C4-2B (cell line): ENCODE results near the gene INSYN2B.

ENCODE experiments used
- ZFX ChIP-seq: fragments of 450-650 bp; IDR thresholded peaks from 2 replicates; pipeline ENCODE4 v1.6.1; 2017
- TF ChIP-seq, protein P1 (sequence below): fragments of 450-650 bp; conservative IDR thresholded peaks from 2 replicates; pipeline ENCODE4 v1.5.1; 2017; ENCODE audit warnings: mild to moderate bottlenecking

- TF ChIP-seq, protein P1, sequence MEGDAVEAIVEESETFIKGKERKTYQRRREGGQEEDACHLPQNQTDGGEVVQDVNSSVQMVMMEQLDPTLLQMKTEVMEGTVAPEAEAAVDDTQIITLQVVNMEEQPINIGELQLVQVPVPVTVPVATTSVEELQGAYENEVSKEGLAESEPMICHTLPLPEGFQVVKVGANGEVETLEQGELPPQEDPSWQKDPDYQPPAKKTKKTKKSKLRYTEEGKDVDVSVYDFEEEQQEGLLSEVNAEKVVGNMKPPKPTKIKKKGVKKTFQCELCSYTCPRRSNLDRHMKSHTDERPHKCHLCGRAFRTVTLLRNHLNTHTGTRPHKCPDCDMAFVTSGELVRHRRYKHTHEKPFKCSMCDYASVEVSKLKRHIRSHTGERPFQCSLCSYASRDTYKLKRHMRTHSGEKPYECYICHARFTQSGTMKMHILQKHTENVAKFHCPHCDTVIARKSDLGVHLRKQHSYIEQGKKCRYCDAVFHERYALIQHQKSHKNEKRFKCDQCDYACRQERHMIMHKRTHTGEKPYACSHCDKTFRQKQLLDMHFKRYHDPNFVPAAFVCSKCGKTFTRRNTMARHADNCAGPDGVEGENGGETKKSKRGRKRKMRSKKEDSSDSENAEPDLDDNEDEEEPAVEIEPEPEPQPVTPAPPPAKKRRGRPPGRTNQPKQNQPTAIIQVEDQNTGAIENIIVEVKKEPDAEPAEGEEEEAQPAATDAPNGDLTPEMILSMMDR, result no peak
- no peak for TF ChIP-seq ZFX
These were observed 87.3 kb downstream of the INSYN2B start for GRCh38 chr5:169893010-169893409.
